ENCODE measurements around the gene SLC17A7. TPM values are rescaled to one million over a fixed set of nuclear protein-coding genes. Genes with fewer than 3 reads are reported as not detected.

SLC17A7 gene
- total and polyA plus RNA-seq, 2 of the 8 experiments (the other 6 are each of a cell fraction or from before 2014, with no cell fraction given), result 2.7 to 3.0 TPM

DNA sequence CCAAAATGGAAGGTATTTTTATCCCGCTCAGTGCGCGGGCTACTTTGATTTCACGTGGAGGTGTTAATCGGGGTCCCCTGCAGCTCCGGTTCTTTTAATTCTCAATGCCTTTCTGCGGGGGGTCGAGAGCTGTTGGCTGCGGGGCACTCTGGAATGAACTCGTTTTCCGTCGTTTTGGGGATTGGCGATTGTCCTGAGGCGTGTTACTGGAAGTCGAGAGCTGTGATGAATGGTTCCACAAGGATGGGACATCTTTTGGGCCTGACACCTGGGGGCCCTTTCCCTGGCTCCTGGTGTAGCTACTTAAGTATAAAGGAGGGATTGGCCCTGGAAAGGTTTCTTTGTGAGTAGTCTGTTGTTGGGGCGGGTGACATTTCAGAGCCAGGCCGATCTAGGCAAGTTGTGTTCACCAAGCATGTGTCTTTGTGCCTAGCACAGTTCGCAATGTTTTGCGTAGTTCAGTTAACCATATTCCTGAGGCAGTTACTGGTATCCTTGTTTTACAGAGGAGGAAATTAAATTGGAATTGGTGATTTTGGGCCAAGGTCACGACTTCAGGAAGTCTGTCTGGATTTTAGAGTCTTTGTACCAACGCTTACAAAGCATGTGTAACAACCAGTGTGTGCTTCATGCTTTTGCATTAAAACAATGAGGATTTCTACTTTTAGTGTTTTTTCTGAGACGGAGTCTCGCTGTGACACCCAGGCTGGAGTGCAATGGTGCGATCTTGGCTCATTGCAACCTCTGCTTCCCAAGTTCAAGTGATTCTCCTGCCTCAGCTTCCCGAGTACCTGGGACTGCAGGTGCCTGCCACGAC lies 46.9 kb upstream of the SLC17A7 start (continued):
- TF ChIP-seq NANOG (IDR thresholded peaks at IDR 0.05; ENCODE audit: insufficient read depth, low read depth, low read length, poor library complexity, severe bottlenecking) (peak; percentile 63), SUZ12 (IDR thresholded peaks at IDR 0.05; ENCODE audit: low read length) (no peak), CBX8 (IDR thresholded peaks at IDR 0.05; ENCODE audit: borderline replicate concordance, low read depth, low read length) (no peak), RXRA (IDR thresholded peaks at IDR 0.05; ENCODE audit: insufficient read depth, low read depth, low read length) (no peak), NRF1 (IDR thresholded peaks at IDR 0.05; ENCODE audit: low read depth, low read length) (no peak), TAF1 (IDR thresholded peaks at IDR 0.05; ENCODE audit: low read depth, low read length) (no peak), RAD21 (IDR thresholded peaks at IDR 0.05 in 1 of 2, conservative IDR thresholded peaks at IDR 0.05 in 1 of 2; ENCODE audit: low read depth in 2 of 2, low read length in 2 of 2) (no peak), CEBPB (IDR thresholded peaks at IDR 0.05; ENCODE audit: low read depth, low read length) (no peak)
- TF ChIP-seq, protein P1, sequence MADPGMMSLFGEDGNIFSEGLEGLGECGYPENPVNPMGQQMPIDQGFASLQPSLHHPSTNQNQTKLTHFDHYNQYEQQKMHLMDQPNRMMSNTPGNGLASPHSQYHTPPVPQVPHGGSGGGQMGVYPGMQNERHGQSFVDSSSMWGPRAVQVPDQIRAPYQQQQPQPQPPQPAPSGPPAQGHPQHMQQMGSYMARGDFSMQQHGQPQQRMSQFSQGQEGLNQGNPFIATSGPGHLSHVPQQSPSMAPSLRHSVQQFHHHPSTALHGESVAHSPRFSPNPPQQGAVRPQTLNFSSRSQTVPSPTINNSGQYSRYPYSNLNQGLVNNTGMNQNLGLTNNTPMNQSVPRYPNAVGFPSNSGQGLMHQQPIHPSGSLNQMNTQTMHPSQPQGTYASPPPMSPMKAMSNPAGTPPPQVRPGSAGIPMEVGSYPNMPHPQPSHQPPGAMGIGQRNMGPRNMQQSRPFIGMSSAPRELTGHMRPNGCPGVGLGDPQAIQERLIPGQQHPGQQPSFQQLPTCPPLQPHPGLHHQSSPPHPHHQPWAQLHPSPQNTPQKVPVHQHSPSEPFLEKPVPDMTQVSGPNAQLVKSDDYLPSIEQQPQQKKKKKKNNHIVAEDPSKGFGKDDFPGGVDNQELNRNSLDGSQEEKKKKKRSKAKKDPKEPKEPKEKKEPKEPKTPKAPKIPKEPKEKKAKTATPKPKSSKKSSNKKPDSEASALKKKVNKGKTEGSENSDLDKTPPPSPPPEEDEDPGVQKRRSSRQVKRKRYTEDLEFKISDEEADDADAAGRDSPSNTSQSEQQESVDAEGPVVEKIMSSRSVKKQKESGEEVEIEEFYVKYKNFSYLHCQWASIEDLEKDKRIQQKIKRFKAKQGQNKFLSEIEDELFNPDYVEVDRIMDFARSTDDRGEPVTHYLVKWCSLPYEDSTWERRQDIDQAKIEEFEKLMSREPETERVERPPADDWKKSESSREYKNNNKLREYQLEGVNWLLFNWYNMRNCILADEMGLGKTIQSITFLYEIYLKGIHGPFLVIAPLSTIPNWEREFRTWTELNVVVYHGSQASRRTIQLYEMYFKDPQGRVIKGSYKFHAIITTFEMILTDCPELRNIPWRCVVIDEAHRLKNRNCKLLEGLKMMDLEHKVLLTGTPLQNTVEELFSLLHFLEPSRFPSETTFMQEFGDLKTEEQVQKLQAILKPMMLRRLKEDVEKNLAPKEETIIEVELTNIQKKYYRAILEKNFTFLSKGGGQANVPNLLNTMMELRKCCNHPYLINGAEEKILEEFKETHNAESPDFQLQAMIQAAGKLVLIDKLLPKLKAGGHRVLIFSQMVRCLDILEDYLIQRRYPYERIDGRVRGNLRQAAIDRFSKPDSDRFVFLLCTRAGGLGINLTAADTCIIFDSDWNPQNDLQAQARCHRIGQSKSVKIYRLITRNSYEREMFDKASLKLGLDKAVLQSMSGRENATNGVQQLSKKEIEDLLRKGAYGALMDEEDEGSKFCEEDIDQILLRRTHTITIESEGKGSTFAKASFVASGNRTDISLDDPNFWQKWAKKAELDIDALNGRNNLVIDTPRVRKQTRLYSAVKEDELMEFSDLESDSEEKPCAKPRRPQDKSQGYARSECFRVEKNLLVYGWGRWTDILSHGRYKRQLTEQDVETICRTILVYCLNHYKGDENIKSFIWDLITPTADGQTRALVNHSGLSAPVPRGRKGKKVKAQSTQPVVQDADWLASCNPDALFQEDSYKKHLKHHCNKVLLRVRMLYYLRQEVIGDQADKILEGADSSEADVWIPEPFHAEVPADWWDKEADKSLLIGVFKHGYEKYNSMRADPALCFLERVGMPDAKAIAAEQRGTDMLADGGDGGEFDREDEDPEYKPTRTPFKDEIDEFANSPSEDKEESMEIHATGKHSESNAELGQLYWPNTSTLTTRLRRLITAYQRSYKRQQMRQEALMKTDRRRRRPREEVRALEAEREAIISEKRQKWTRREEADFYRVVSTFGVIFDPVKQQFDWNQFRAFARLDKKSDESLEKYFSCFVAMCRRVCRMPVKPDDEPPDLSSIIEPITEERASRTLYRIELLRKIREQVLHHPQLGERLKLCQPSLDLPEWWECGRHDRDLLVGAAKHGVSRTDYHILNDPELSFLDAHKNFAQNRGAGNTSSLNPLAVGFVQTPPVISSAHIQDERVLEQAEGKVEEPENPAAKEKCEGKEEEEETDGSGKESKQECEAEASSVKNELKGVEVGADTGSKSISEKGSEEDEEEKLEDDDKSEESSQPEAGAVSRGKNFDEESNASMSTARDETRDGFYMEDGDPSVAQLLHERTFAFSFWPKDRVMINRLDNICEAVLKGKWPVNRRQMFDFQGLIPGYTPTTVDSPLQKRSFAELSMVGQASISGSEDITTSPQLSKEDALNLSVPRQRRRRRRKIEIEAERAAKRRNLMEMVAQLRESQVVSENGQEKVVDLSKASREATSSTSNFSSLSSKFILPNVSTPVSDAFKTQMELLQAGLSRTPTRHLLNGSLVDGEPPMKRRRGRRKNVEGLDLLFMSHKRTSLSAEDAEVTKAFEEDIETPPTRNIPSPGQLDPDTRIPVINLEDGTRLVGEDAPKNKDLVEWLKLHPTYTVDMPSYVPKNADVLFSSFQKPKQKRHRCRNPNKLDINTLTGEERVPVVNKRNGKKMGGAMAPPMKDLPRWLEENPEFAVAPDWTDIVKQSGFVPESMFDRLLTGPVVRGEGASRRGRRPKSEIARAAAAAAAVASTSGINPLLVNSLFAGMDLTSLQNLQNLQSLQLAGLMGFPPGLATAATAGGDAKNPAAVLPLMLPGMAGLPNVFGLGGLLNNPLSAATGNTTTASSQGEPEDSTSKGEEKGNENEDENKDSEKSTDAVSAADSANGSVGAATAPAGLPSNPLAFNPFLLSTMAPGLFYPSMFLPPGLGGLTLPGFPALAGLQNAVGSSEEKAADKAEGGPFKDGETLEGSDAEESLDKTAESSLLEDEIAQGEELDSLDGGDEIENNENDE (IDR thresholded peaks at IDR 0.05; ENCODE audit: insufficient replicate concordance, low read length), result no peak
